Esophagus muscularis mucosa (tissue), 4 donors: ENCODE data around the gene LCN15.

Source experiments
- CTCF ChIP-seq, 3 experiments: fragments of 200-600 bp in 2 of 3; fragments of 450-650 bp in 1 of 3; sonication (generic) in 2 of 3; IDR thresholded peaks; one replicate each; pipeline ENCODE4 v1.5.1; 2017 to 2019; ENCODE audit warnings: antibody characterized with exemption in 3 of 3, mild to moderate bottlenecking in 2 of 3, moderate library complexity in 1 of 3
- EP300 ChIP-seq: sonication (generic); formaldehyde crosslinking; IDR thresholded peaks from one replicate; pipeline ENCODE4 v1.6.1; 2017; ENCODE audit warnings: antibody characterized with exemption
- POLR2A ChIP-seq: fragments of 450-650 bp; IDR thresholded peaks from one replicate; pipeline ENCODE4 v1.6.1; 2017; ENCODE audit warnings: antibody characterized with exemption, moderate library complexity, mild to moderate bottlenecking, low read depth
- POLR2AphosphoS5 ChIP-seq, 2 donors: sonication (generic); formaldehyde crosslinking; IDR thresholded peaks; one replicate each; pipeline ENCODE4 v1.6.1; 2017; ENCODE audit warnings: antibody characterized with exemption in 2 of 2

GRCh38 chr9:136723362-136723976, 40.8 kb downstream of the LCN15 start:
- TF ChIP-seq POLR2AphosphoS5 (IDR thresholded peaks at IDR 0.05) (no peak), CTCF (IDR thresholded peaks at IDR 0.05) (no peak), EP300 (no peak), POLR2A (no peak)
